ENCODE data around the gene LAPTM4A. TPM values are rescaled to one million over a fixed set of nuclear protein-coding genes. Genes with fewer than 3 reads are reported as not detected.
A peak's percentile ranks its signal among the peaks of the same experiment; 100 is the strongest.

LAPTM4A gene
- total RNA-seq, 1 experiment from 2014 or later, result 160 TPM

GRCh38 chr2:20069756-20070155, 18.3 kb upstream of the LAPTM4A start:
- Mint-ChIP-seq H3K4me3 (ENCODE audit: unreplicated experiment) (no peak overlapping the region), H3K36me3 (ENCODE audit: insufficient read depth, unreplicated experiment) (peaks cover 12% of the 10 kb centered on the region), H3K27ac (ENCODE audit: low read depth, unreplicated experiment) (no peak overlapping the region), H3K4me1 (ENCODE audit: insufficient read depth, unreplicated experiment) (peaks cover 51% of the 10 kb centered on the region), H3K27me3 (ENCODE audit: insufficient read depth, unreplicated experiment) (no peaks in the 10 kb centered on the region), H3K9me3 (ENCODE audit: unreplicated experiment) (peaks cover 6% of the 10 kb centered on the region)
- BruUV-seq (replicated peaks), result no TSS peak
- intact Hi-C loops (cut with micrococcal nuclease), result loop anchor here (2.0 kb wide), 1 partner anchor 17 kb away; no protein-coding TSS in a partner anchor
- ChIA-PET POLR2A (interaction anchor here (0.7 to 17.0 kb wide), 5 partner anchors 9 to 53 kb away, joined by 3 to 522 read pairs (median 6); partner anchors contain the start of gene LAPTM4A), CTCF (interaction anchor here (0.6 to 3.9 kb wide), 4 partner anchors 21 to 36 kb away, joined by 3 to 11 read pairs (median 4); no protein-coding TSS in a partner anchor)
- no peak for TF ChIP-seq CTCF (IDR thresholded peaks at IDR 0.05; ENCODE audit: unreplicated experiment)
- peak; percentile 58 for DNase-seq (ENCODE audit: unreplicated experiment)

GRCh38 chr2:20067992-20068584, 16.7 kb upstream of the LAPTM4A start:
- no peaks in the 10 kb centered on the region for H3K27me3 Mint-ChIP-seq (ENCODE audit: insufficient read depth, unreplicated experiment)
- intact Hi-C loops (cut with micrococcal nuclease), result loop anchor here (2.0 kb wide), 2 partner anchors 19 to 25 kb away; no protein-coding TSS in a partner anchor
- TF ChIP-seq CTCF (IDR thresholded peaks at IDR 0.05; ENCODE audit: unreplicated experiment), result no peak
- H3K36me3 Mint-ChIP-seq (ENCODE audit: insufficient read depth, unreplicated experiment), result peaks cover 12% of the 10 kb centered on the region
- H3K4me3 Mint-ChIP-seq (ENCODE audit: unreplicated experiment), result peak overlapping the region; percentile 30
- H3K9me3 Mint-ChIP-seq (ENCODE audit: unreplicated experiment), result peaks cover 6% of the 10 kb centered on the region
- CTCF ChIA-PET, result interaction anchor here (0.6 to 1.1 kb wide), 5 partner anchors 11 to 1583 kb away, joined by 3 to 4 read pairs (median 3); no protein-coding TSS in a partner anchor
- peaks cover 42% of the 10 kb centered on the region for H3K4me1 Mint-ChIP-seq (ENCODE audit: insufficient read depth, unreplicated experiment)
- DNase-seq (ENCODE audit: unreplicated experiment), result peak; percentile 88
- POLR2A ChIA-PET, result interaction anchor here (0.8 to 17.0 kb wide), 13 partner anchors 8 to 419 kb away, joined by 3 to 522 read pairs (median 5); partner anchors contain the start of gene LAPTM4A
- peak overlapping the region; percentile 86 for H3K27ac Mint-ChIP-seq (ENCODE audit: low read depth, unreplicated experiment)
- no TSS peak for BruUV-seq (replicated peaks)

GRCh38 chr2:20065885-20066602, 14.6 kb upstream of the LAPTM4A start:
- no peak for TF ChIP-seq CTCF (IDR thresholded peaks at IDR 0.05; ENCODE audit: unreplicated experiment)
- peaks cover 6% of the 10 kb centered on the region for H3K9me3 Mint-ChIP-seq (ENCODE audit: unreplicated experiment)
- peaks cover 25% of the 10 kb centered on the region for H3K4me1 Mint-ChIP-seq (ENCODE audit: insufficient read depth, unreplicated experiment)
- peak; percentile 99 for DNase-seq (ENCODE audit: unreplicated experiment)
- intact Hi-C loops (cut with micrococcal nuclease), result loop anchor here (1.0 to 2.0 kb wide), 2 partner anchors 14 to 27 kb away; no protein-coding TSS in a partner anchor
- H3K4me3 Mint-ChIP-seq (ENCODE audit: unreplicated experiment), result peak overlapping the region; percentile 11
- H3K36me3 Mint-ChIP-seq (ENCODE audit: insufficient read depth, unreplicated experiment), result peaks cover 12% of the 10 kb centered on the region
- no peaks in the 10 kb centered on the region for H3K27me3 Mint-ChIP-seq (ENCODE audit: insufficient read depth, unreplicated experiment)
- H3K27ac Mint-ChIP-seq (ENCODE audit: low read depth, unreplicated experiment), result peak overlapping the region; percentile 74
- POLR2A ChIA-PET, result interaction anchor here (0.7 to 17.0 kb wide), 14 partner anchors 13 to 166 kb away, joined by 3 to 522 read pairs (median 5); partner anchors contain the start of genes LAPTM4A and WDR35
- BruUV-seq (replicated peaks), result no TSS peak
- CTCF ChIA-PET, result interaction anchor here (0.6 to 1.6 kb wide), 5 partner anchors 12 to 51 kb away, joined by 3 to 7 read pairs (median 3); no protein-coding TSS in a partner anchor

- no TSS peak for BruUV-seq (replicated peaks)
- Mint-ChIP-seq H3K27ac (ENCODE audit: low read depth, unreplicated experiment) (peak overlapping the region; percentile 74), H3K4me1 (ENCODE audit: insufficient read depth, unreplicated experiment) (peaks cover 22% of the 10 kb centered on the region), H3K4me3 (ENCODE audit: unreplicated experiment) (no peak overlapping the region), H3K9me3 (ENCODE audit: unreplicated experiment) (peaks cover 6% of the 10 kb centered on the region), H3K27me3 (ENCODE audit: insufficient read depth, unreplicated experiment) (no peaks in the 10 kb centered on the region), H3K36me3 (ENCODE audit: insufficient read depth, unreplicated experiment) (peaks cover 12% of the 10 kb centered on the region)
- ChIA-PET CTCF (interaction anchor here (0.7 to 1.3 kb wide), 2 partner anchors 11 to 33 kb away, joined by 3 read pairs; no protein-coding TSS in a partner anchor), POLR2A (interaction anchor here (1.8 to 17.0 kb wide), 5 partner anchors 13 to 167 kb away, joined by 5 to 522 read pairs (median 7); partner anchors contain the start of gene LAPTM4A)
- intact Hi-C loops (cut with micrococcal nuclease), result no loop called here
- DNase-seq (ENCODE audit: unreplicated experiment), result no peak
- TF ChIP-seq CTCF (IDR thresholded peaks at IDR 0.05; ENCODE audit: unreplicated experiment), result no peak
These were observed 13.4 kb upstream of the LAPTM4A start for GRCh38 chr2:20064841-20065240.

Data from MCF 10A (cell line).